HFFc6 (cell line): ENCODE data around the gene TECPR2. TPM values are rescaled to one million over a fixed set of nuclear protein-coding genes. Genes with fewer than 3 reads are reported as not detected.

ENCODE experiments used
- DNase-seq: peaks from one replicate; pipeline ENCODE4 v3.0.0-alpha.2; 2018
- H3K27ac Mint-ChIP-seq: 2 replicates; pipeline ENCODE4 v1.8.0; 2020; ENCODE audit warnings: mild to moderate bottlenecking, mixed read lengths
- H3K27me3 Mint-ChIP-seq: 2 replicates; pipeline ENCODE4 v1.8.0; 2021; ENCODE audit warnings: mild to moderate bottlenecking, moderate library complexity, mixed read lengths; ENCODE audit not compliant: insufficient read depth
- H3K36me3 Mint-ChIP-seq: 2 replicates; pipeline ENCODE4 v1.8.0; 2021; ENCODE audit warnings: low read depth, mixed read lengths
- H3K4me1 Mint-ChIP-seq: 2 replicates; pipeline ENCODE4 v1.8.0; 2020; ENCODE audit warnings: low read depth, mixed read lengths
- H3K4me3 Mint-ChIP-seq: 2 replicates; pipeline ENCODE4 v1.8.0; 2020; ENCODE audit warnings: mild to moderate bottlenecking, moderate library complexity, mixed read lengths
- H3K9me3 Mint-ChIP-seq: 2 replicates; pipeline ENCODE4 v1.8.0; 2020; ENCODE audit warnings: mild to moderate bottlenecking, mixed read lengths
- total RNA-seq, 6 experiments: library from RNA; stranded (reverse); fragmentation: NEBNext Ultra II Directional; extraction: Animal tissue kit (Norgen Biotek cat#: 25700); gene quantifications; 2 replicates in 1 of 6; 3 replicates in 5 of 6; pipeline ENCODE4 v1.2.3, GENCODE V29; 2021
- TF ChIP-seq, protein P1 (sequence below): fragments of 200-600 bp; sonication (generic); IDR thresholded peaks from 2 replicates; pipeline ENCODE4 v1.5.0; 2021; ENCODE audit warnings: antibody characterized with exemption, mild to moderate bottlenecking

TECPR2 gene
- total RNA-seq, 6 experiments from 2014 or later = 22.0 to 29.6 (median 26.4) TPM

- peaks cover 28% of the 10 kb centered on the region; the same call in 1 of the 2 replicates for H3K36me3 Mint-ChIP-seq
Measured at GRCh38 chr14:102359341-102359740, 3.4 kb upstream of the TECPR2 start.

DNA sequence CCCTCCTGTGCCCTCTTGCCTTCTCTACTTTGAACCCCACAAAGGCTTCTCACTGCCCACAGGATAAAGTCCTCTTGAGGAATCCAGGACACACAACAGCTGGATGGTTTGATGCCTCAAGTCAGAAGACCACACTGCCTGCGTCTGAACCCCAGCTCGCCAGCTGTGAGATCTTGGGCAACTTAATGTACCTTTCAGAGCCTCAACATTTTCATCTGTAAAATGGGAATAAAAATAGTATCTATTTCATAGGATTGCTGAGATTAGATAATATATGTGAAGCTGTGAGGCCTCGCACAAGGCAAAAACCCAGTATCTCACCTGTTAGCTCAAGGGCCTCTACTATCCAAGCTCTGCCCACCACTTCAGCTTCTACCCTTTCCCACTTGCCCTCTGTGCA is 2.4 kb upstream of the TECPR2 start:
- Mint-ChIP-seq H3K4me1 (peaks cover 15% of the 10 kb centered on the region), H3K27ac (peak overlapping the region; percentile 33; the same call in 1 of the 2 replicates), H3K4me3 (no peak overlapping the region), H3K9me3 (no peaks in the 10 kb centered on the region), H3K36me3 (peaks cover 26% of the 10 kb centered on the region; the same call in 1 of the 2 replicates), H3K27me3 (peaks cover 2% of the 10 kb centered on the region; the same call in 1 of the 2 replicates)
- TF ChIP-seq, protein P1, sequence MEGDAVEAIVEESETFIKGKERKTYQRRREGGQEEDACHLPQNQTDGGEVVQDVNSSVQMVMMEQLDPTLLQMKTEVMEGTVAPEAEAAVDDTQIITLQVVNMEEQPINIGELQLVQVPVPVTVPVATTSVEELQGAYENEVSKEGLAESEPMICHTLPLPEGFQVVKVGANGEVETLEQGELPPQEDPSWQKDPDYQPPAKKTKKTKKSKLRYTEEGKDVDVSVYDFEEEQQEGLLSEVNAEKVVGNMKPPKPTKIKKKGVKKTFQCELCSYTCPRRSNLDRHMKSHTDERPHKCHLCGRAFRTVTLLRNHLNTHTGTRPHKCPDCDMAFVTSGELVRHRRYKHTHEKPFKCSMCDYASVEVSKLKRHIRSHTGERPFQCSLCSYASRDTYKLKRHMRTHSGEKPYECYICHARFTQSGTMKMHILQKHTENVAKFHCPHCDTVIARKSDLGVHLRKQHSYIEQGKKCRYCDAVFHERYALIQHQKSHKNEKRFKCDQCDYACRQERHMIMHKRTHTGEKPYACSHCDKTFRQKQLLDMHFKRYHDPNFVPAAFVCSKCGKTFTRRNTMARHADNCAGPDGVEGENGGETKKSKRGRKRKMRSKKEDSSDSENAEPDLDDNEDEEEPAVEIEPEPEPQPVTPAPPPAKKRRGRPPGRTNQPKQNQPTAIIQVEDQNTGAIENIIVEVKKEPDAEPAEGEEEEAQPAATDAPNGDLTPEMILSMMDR = no peak
- DNase-seq = no peak

More at GRCh38 chr14:102359341-102359740, 3.4 kb upstream of the TECPR2 start:
- H3K9me3 Mint-ChIP-seq = no peaks in the 10 kb centered on the region
- H3K4me3 Mint-ChIP-seq = no peak overlapping the region
- H3K4me1 Mint-ChIP-seq = peaks cover 15% of the 10 kb centered on the region
- no peak overlapping the region for H3K27ac Mint-ChIP-seq
- no peak for DNase-seq
- peaks cover 2% of the 10 kb centered on the region; the same call in 1 of the 2 replicates for H3K27me3 Mint-ChIP-seq
- TF ChIP-seq, protein P1 = no peak

- Mint-ChIP-seq H3K27me3 (peaks cover 2% of the 10 kb centered on the region), H3K36me3 (peaks cover 18% of the 10 kb centered on the region; the same call in 1 of the 2 replicates), H3K9me3 (no peaks in the 10 kb centered on the region), H3K4me3 (no peak overlapping the region; the same call in 1 of the 2 replicates), H3K4me1 (peaks cover 21% of the 10 kb centered on the region), H3K27ac (peak overlapping the region; percentile 98)
- peak; percentile 52 for DNase-seq
- TF ChIP-seq, protein P1 = no peak
Measured at GRCh38 chr14:102362084-102362483, 657 bp upstream of the TECPR2 start.

DNA sequence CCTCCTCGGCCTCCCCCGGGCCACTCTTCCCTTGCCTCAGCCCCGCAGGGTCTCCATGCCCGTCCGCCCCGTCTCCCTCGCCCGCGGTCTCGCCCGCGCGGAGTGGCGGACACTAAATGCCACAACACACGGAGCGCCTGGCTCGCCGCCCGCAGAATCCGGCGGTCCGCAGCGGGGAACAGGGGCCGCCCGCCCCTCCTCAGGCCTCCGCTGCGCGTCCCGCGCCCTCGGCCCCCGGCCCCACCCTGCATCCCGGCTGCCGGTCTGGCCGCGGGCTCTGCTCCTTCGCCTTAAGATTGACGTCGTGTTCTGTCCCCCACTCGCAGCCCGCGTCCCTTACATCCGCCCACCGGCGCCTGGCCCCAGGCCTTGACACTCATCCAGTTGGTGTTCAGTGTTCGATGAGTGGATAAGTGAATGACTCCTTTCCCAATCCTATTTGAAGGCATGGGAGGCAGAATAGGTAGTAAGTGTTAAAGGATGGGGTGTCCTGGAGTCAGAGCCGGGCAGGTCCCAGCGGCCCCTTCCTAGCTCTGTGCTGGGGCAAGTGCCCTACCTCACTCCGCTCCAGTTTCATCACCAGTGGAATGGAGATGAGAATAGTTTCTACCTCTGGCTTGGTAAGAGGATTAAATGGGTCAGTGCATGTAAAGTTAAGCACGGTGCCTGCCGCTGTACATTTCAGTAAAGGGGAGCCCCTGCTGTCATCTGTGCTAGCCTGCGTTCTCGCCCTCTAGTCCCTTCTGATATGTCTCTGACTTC is 622 bp downstream of the TECPR2 start:
- Mint-ChIP-seq H3K4me3 (no peak overlapping the region), H3K9me3 (no peaks in the 10 kb centered on the region), H3K27me3 (peaks cover 2% of the 10 kb centered on the region), H3K4me1 (peaks cover 27% of the 10 kb centered on the region), H3K36me3 (peaks cover 8% of the 10 kb centered on the region; the same call in 1 of the 2 replicates), H3K27ac (no peak overlapping the region)
- peak; percentile 66 for DNase-seq
- TF ChIP-seq, protein P1 = no peak

GRCh38 chr14:102370305-102370809 is 7.6 kb downstream of the TECPR2 start:
- DNase-seq = no peak
- Mint-ChIP-seq H3K36me3 (0 out of 2 replicates have a peak, but pooled peaks cover 4% of the 10 kb centered on the region), H3K27me3 (no peaks in the 10 kb centered on the region; the same call in 1 of the 2 replicates), H3K4me1 (peaks cover 43% of the 10 kb centered on the region), H3K27ac (no peak overlapping the region), H3K9me3 (no peaks in the 10 kb centered on the region), H3K4me3 (no peak overlapping the region)
- TF ChIP-seq, protein P1 = no peak
